ENCODE measurements around the gene PKP4. TPM values are rescaled to one million over a fixed set of nuclear protein-coding genes. Genes with fewer than 3 reads are reported as not detected.

PKP4 gene
- total RNA-seq, 1 donor, result 62.2 TPM

DNA sequence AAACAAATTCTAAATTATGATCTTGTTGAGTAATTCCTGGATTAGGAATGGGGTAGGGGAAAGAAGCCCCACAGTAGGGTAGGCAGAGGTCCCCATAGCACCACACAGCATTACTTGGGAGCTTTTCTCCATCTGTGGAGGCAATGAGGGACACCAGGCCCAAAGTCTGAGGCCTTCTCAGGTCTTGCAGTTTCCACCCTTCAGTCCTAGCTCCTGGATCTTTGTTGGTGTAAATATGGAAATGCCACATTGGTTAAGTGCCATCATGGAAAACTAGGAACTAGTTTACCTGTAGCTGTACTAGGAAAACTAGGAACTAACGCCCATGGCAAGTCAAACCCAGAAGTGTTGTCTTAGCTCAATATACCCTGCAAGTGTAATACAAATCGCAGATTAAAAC, 225.1 kb downstream of the PKP4 start:
- no peak overlapping the region for H3K4me3 ChIP-seq (ENCODE audit: low read depth, low read length)
- no peak for DNase-seq (ENCODE audit: low read depth)
- TF ChIP-seq, protein P1, sequence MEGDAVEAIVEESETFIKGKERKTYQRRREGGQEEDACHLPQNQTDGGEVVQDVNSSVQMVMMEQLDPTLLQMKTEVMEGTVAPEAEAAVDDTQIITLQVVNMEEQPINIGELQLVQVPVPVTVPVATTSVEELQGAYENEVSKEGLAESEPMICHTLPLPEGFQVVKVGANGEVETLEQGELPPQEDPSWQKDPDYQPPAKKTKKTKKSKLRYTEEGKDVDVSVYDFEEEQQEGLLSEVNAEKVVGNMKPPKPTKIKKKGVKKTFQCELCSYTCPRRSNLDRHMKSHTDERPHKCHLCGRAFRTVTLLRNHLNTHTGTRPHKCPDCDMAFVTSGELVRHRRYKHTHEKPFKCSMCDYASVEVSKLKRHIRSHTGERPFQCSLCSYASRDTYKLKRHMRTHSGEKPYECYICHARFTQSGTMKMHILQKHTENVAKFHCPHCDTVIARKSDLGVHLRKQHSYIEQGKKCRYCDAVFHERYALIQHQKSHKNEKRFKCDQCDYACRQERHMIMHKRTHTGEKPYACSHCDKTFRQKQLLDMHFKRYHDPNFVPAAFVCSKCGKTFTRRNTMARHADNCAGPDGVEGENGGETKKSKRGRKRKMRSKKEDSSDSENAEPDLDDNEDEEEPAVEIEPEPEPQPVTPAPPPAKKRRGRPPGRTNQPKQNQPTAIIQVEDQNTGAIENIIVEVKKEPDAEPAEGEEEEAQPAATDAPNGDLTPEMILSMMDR (IDR thresholded peaks at IDR 0.05; ENCODE audit: insufficient read depth, low read depth, low read length), result no peak

DNA sequence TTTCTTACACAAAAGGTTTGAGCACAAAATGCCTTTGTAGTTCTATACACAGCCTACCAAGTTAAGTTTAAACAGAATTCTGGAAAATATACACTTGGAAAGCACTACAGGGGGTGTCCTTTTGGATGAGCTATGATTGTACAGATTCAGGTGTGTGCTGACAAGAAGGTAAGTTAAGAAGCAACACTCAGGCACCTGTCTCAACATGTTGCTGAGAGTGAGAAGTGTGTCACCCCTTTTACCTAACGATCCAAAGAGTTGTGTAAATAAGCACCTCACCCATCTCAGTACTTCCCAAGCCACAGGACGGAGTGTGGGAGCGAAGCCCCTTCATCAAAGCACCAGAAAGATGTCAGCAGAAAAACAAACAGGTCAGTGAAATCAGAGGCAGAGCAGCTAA, 228.9 kb downstream of the PKP4 start:
- DNase-seq (ENCODE audit: low read depth), result no peak
- TF ChIP-seq, protein P1 (IDR thresholded peaks at IDR 0.05; ENCODE audit: insufficient read depth, low read depth, low read length), result no peak
- no peak overlapping the region for H3K4me3 ChIP-seq (ENCODE audit: low read depth, low read length)

DNA sequence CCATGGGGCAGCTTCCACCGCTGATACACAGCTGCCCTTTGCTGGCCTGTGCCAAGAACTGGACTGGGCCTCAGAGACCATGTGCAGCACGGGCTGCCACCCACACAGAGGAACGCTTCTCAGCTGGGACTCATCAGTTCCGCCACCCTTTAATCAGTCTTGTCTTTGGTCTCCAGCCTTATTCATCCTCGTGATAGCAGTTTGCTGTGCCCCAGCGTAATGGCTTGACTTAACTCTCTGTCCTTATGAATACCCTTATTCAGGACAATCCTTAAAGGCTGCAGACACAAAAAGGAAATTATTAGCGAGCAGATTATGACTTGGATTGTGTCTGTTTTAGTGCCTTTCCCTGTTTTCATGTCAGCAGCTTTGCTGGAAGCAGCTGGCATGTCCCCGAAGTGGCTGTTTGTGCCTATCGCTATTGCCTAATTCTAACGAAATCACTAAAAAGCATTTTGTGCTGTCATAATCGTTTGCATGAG, 229.5 kb downstream of the PKP4 start:
- H3K4me3 ChIP-seq (ENCODE audit: low read depth, low read length), result no peak overlapping the region
- TF ChIP-seq, protein P1 (IDR thresholded peaks at IDR 0.05; ENCODE audit: insufficient read depth, low read depth, low read length), result no peak
- no peak for DNase-seq (ENCODE audit: low read depth)

DNA sequence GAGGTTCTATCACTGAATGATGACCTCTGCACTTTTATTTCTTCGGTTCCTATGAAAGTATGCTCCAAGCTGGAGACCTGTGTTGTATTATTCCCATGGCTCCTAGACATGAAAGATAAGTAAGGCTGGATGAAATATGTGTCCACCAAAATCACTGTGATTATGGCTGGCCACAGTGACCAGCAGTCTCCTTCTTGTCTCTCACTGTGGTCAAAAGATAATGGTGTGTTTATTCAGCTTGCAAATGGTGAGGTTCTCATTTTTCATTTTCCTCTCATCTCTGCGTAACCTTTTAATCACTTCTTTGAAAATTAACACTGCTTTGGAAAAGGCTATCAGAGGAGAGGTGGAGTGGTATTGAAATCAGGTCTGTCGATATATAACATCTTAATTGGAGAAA, 230.6 kb downstream of the PKP4 start:
- TF ChIP-seq, protein P1 (IDR thresholded peaks at IDR 0.05; ENCODE audit: insufficient read depth, low read depth, low read length), result no peak
- H3K4me3 ChIP-seq (ENCODE audit: low read depth, low read length), result no peak overlapping the region
- DNase-seq (ENCODE audit: low read depth), result no peak

DNA sequence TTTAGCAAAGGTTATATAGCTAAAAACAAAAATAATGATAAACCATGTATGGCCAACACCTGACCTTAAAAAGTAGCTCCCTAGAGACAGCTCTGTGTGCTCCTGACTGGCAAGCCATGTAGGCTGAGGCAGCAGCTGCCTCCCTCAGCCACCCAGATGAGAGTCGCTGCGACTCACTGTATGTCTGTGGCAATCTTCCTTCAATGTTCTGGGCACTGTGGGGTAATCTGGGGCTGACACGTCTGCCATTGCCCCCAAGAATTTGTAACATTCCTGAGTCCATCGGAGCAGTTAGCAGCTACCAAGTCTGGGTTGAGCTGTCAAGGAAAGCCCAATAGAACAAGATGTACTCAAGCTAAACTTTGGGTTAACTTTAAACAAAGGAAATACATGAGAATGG, 232.0 kb downstream of the PKP4 start:
- DNase-seq (ENCODE audit: low read depth), result no peak
- TF ChIP-seq, protein P1 (IDR thresholded peaks at IDR 0.05; ENCODE audit: insufficient read depth, low read depth, low read length), result no peak
- no peak overlapping the region for H3K4me3 ChIP-seq (ENCODE audit: low read depth, low read length)

DNA sequence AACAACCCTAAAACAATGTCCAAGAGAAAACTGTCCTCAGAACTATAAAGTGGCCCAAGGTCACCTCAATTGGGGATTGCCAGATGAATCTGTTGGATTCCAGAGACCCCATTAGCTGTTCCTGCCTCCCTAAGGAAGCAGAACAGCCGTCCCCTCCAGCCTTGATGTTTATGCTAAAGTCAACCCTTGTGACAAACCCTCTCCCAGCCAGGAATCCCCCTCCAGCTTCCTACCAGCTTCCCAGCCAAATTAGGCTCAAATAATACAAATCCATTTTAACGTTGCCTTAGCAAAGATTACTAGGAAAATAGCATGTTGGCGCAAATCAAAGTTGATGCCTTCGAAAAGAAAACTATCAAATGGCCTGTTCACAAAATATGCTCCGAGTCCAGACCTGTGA, 232.6 kb downstream of the PKP4 start:
- DNase-seq (ENCODE audit: low read depth), result no peak
- TF ChIP-seq, protein P1 (IDR thresholded peaks at IDR 0.05; ENCODE audit: insufficient read depth, low read depth, low read length), result no peak
- no peak overlapping the region for H3K4me3 ChIP-seq (ENCODE audit: low read depth, low read length)

DNA sequence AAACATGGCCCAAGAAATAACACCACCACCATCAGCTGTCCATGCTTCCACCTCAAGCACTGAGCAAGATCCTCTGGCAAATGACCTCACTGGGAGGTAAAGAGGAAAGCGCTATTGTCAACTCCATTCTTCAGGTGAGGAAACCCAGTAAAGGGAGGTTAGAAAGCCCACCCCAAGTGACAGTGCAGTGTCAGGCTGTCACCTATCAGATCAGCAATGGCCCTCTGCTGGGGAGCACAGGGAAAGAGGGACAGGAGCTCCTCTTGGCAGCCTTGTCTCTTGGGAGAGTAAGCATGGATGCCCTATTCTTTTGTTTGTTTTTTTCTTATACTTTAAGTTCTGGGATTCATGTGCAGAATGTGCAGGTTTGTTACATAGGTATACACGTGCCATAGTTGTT, 234.1 kb downstream of the PKP4 start:
- no peak overlapping the region for H3K4me3 ChIP-seq (ENCODE audit: low read depth, low read length)
- DNase-seq (ENCODE audit: low read depth), result no peak
- TF ChIP-seq, protein P1 (IDR thresholded peaks at IDR 0.05; ENCODE audit: insufficient read depth, low read depth, low read length), result no peak

Measured in fibroblast of villous mesenchyme (primary cell).